Measurements from ENCODE around the gene MTERF4.

DNA sequence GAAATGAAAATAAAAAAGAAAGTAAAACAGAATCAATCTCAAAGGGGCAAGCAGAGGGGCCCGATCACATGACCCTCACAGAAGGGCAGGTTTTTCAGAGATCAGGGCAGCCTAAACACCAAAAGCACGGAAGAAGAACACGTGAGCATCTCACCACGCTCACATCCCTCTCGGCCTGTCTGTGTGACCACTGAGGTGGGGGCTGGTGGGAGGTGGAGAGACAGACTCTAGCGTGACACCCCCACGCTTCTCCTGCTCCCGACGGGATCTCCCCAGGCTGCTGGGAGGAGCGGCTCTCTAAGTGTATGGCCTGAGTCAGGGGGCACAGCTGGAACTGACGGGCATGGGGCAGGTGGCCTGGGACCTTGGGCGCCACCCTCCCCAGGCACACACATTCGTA, 23.5 kb upstream of the MTERF4 start:
- TF ChIP-seq POLR2A (IDR thresholded peaks at IDR 0.05): no peak
- TF ChIP-seq, protein P1, sequence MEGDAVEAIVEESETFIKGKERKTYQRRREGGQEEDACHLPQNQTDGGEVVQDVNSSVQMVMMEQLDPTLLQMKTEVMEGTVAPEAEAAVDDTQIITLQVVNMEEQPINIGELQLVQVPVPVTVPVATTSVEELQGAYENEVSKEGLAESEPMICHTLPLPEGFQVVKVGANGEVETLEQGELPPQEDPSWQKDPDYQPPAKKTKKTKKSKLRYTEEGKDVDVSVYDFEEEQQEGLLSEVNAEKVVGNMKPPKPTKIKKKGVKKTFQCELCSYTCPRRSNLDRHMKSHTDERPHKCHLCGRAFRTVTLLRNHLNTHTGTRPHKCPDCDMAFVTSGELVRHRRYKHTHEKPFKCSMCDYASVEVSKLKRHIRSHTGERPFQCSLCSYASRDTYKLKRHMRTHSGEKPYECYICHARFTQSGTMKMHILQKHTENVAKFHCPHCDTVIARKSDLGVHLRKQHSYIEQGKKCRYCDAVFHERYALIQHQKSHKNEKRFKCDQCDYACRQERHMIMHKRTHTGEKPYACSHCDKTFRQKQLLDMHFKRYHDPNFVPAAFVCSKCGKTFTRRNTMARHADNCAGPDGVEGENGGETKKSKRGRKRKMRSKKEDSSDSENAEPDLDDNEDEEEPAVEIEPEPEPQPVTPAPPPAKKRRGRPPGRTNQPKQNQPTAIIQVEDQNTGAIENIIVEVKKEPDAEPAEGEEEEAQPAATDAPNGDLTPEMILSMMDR (IDR thresholded peaks at IDR 0.05): no peak

All from thyroid gland (tissue), 4 donors.